Lower leg skin (tissue), 4 donors: ENCODE measurements around the gene EFEMP2. TPM values are rescaled to one million over a fixed set of nuclear protein-coding genes. Genes with fewer than 3 reads are reported as not detected.

Experiments
- DNase-seq, 2 donors: peaks; one replicate each; pipeline ENCODE4 v3.0.0-alpha.2; 2019; ENCODE audit warnings: low spot score in 2 of 2
- H3K4me3 ChIP-seq: fragments of 200-600 bp; sonication (generic); 2 replicates; pipeline ENCODE4 v1.5.1; 2017; ENCODE audit warnings: mild to moderate bottlenecking, low read depth; ENCODE audit not compliant: poor library complexity, severe bottlenecking
- POLR2A ChIP-seq, 2 donors: fragments of 450-650 bp; IDR thresholded peaks; one replicate each; pipeline ENCODE4 v1.6.1; 2016 to 2017; ENCODE audit warnings: antibody characterized with exemption in 2 of 2, mild to moderate bottlenecking in 1 of 2, moderate library complexity in 1 of 2
- WGBS, 2 donors: methylation state at CpG; one replicate each; pipeline ENCODE4 v1.1.5; 2018; 5-methylcytosine and 5-hydroxymethylcytosine counted together
- intact Hi-C: fragments of 100-400 bp; cut with DNase I; formaldehyde crosslinking; loops from one replicate; pipeline ENCODE4 v1.15.0; 2023; ENCODE audit warnings: low total_unique reads
- total RNA-seq, 4 donors: library from RNA; depleted of rRNA; stranded (reverse); fragments of >200 nt; gene quantifications; one replicate each; pipeline ENCODE4 v1.1.0, GENCODE V29; 2016
- TF ChIP-seq, protein P1 (sequence below), 3 donors: fragments of 450-650 bp; IDR thresholded peaks; one replicate each; pipeline ENCODE4 v1.5.1; 2016; ENCODE audit warnings: antibody characterized with exemption in 3 of 3, mild to moderate bottlenecking in 3 of 3, moderate library complexity in 2 of 3

EFEMP2 gene
- total RNA-seq, 4 donors from 2014 or later = 12.0 to 29.8 (median 16.3) TPM

DNA sequence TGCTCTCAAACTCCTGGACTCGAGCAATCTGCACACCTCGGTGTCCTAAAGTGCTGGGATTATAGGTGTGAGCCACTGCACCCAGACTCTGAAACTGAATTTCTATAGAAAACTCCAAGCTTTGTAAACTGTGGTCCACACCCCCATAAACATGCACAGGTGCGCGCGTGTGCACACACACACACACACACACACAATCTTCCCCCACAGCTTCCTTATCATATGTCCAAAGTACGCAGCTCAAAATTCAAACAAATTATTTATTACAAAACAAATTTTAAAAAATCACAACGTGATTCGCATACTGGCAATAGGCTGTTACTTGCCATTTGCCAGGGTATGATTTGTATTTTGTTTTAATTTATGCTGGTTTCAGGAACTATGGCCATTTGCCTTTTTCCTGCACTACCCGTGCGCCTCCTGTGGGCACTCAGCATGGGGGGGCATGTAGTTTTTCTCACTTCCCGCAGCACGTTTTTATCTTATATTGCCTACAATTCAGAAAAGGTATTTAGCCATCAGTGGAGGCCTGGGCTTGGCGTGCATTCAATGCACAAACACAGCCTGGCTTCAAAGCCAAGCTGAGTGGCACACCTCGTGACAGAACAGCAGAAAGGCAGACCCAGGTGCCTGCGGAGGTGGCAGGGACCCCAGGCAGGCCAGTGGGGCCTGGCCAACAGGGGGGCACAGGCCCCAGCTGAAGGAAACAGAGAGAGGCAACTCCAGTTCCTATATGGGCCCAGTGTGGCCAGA, 49.6 kb downstream of the EFEMP2 start:
- no peak for DNase-seq
- no peak overlapping the region for H3K4me3 ChIP-seq
- 78 to 87% methylated on average over 15 of the region's 15 CpGs for WGBS, 2 donors
- TF ChIP-seq, protein P1, sequence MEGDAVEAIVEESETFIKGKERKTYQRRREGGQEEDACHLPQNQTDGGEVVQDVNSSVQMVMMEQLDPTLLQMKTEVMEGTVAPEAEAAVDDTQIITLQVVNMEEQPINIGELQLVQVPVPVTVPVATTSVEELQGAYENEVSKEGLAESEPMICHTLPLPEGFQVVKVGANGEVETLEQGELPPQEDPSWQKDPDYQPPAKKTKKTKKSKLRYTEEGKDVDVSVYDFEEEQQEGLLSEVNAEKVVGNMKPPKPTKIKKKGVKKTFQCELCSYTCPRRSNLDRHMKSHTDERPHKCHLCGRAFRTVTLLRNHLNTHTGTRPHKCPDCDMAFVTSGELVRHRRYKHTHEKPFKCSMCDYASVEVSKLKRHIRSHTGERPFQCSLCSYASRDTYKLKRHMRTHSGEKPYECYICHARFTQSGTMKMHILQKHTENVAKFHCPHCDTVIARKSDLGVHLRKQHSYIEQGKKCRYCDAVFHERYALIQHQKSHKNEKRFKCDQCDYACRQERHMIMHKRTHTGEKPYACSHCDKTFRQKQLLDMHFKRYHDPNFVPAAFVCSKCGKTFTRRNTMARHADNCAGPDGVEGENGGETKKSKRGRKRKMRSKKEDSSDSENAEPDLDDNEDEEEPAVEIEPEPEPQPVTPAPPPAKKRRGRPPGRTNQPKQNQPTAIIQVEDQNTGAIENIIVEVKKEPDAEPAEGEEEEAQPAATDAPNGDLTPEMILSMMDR (IDR thresholded peaks at IDR 0.05) = no peak
- TF ChIP-seq POLR2A (IDR thresholded peaks at IDR 0.05) = no peak
- intact Hi-C loops = loop anchor here (10.0 kb wide), 1 partner anchor 48 kb away; no protein-coding TSS in a partner anchor

DNA sequence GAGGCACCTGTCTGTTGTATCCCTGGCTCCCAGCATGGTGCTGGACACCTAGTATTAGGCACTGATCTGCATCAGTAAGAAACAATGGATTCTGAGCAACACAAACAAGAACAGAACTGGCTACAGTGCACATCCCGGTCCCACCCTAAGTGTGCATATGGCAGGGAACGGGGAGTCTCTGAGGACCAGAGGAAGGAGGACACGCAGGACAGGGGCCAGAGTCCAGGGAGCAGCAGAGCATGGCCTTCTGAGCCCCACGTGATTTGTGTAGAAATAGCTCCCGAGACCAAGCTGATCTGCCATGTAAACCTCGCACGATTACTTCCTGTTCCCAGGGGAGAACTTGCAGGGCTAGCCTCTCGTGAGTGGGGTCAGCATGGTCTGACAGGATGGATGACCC, 51.5 kb downstream of the EFEMP2 start:
- WGBS, 2 donors = 64 to 82% methylated on average over 8 of the region's 8 CpGs
- no peak overlapping the region for H3K4me3 ChIP-seq
- intact Hi-C loops = loop anchor here (10.0 kb wide), 1 partner anchor 46 kb away; no protein-coding TSS in a partner anchor
- TF ChIP-seq, protein P1 (IDR thresholded peaks at IDR 0.05) = no peak
- TF ChIP-seq POLR2A (IDR thresholded peaks at IDR 0.05) = no peak
- DNase-seq = no peak

DNA sequence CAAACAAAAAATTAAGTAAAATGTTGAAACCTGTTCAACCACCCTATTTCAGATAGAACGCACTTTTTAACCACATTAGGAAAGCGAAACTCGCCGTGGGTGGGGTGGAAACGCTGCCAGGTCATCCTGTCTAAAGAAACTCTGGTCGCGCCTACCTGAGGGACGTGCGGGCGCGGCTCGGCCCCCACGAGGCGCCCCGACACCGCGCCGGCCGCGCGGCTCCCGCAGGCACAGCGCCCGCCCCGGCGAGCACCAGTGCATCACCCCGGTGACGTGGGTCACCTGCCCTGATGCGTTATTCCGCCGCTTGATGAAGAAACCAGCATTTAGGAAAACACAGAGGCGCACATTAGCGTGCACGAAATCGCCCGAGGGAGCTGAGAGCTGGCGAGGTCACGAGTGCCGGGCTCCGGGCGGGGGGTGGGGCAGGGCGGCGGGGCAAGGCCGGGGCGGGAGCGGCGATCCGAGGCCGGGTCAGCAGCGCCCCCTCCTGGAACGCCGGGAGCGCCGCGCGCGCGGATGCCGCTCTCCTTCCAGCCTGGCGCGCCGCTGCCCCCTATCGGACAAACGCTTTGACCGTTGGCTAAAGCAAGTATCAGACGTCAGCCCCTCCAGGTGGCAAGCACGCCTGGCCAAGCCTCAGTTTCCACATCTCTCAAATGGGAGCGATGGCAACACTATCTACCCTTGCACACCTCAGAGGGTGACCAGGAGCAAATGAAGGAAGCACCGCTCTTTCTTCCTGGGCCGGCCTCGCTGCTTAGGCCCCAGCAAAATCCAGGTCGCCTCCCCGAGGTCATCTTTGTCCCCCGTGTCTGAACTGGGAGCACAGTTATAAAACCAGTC, 54.5 kb downstream of the EFEMP2 start:
- 6 to 8% methylated on average over 47 to 71 of the region's 74 CpGs for WGBS, 2 donors
- peak overlapping the region; percentile 52 for H3K4me3 ChIP-seq
- TF ChIP-seq, protein P1 (IDR thresholded peaks at IDR 0.05) = peak in 2 of 3 donors; percentile 62 to 97
- TF ChIP-seq POLR2A (IDR thresholded peaks at IDR 0.05) = no peak
- peak; percentile 90 to 99 for DNase-seq
- intact Hi-C loops = loop anchor here (5.0 kb wide), 1 partner anchor 111 kb away; no protein-coding TSS in a partner anchor

DNA sequence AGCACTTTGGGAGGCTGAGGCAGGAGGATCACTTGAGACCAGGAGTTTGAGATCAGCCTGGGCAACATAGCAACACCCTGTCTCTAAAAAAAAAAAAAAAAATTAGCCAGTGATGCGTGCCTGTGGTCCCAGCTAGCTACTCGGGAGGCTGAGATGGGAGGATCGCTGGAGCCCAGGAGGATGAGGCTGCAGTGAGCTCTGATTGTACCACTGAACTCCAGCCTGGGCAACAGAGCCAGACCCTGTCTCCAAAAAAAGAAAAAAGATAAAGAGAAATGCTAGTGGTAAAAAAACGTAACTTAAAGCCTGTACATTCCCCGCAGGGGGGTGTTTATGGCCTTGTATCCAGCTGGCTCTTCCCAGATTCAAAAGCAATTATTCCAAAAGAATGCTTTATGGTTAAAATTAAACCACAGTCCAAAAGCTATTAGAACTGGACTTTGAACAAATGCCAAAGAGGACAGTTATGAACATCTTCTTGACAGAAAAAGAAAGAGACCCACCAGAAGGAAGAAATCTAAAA, 55.2 kb downstream of the EFEMP2 start:
- no peak for TF ChIP-seq POLR2A (IDR thresholded peaks at IDR 0.05)
- TF ChIP-seq, protein P1 (IDR thresholded peaks at IDR 0.05) = no peak
- WGBS, 2 donors = 58 to 64% methylated on average over 5 of the region's 5 CpGs
- DNase-seq = no peak
- intact Hi-C loops = loop anchor here (5.0 kb wide), 1 partner anchor 110 kb away; no protein-coding TSS in a partner anchor
- peak overlapping the region; percentile 52 for H3K4me3 ChIP-seq

DNA sequence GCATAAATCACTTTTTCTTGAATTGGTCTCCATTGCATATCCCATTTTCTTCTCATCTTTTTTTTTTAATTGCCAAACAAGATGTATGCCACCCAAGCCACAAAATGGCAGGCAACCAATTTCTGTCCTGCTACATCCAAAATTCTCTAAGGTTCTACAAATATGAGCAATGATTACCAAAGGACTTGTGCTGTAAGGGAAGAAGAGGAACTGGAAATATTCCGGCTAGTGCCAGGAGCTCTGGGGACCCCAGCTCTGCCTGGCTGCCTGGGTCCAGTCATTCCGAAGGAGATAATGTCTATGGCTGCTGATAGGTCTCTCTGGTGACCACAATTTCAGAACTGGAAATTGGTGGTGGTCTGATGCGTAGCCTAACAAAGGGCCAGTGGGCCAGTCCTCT, 55.9 kb downstream of the EFEMP2 start:
- WGBS, 2 donors = 92 to 93% methylated on average over 3 of the region's 3 CpGs
- H3K4me3 ChIP-seq = no peak overlapping the region
- intact Hi-C loops = loop anchor here (5.0 kb wide), 1 partner anchor 109 kb away; no protein-coding TSS in a partner anchor
- no peak for DNase-seq
- TF ChIP-seq, protein P1 (IDR thresholded peaks at IDR 0.05) = no peak
- TF ChIP-seq POLR2A (IDR thresholded peaks at IDR 0.05) = no peak

Other genes starting within 250 kb of the EFEMP2 start
- 10 to 100 TPM; 25.3 to 34.4 (median 28.6) TPM for gene SIPA1, start 234.7 kb downstream of the EFEMP2 start, total RNA-seq
- gene RELA, start 209.9 kb downstream of the EFEMP2 start, total RNA-seq = 10 to 100 TPM; 61.9 to 73.5 (median 67.5) TPM
- gene KAT5, start 160.5 kb downstream of the EFEMP2 start, total RNA-seq = 10 to 100 TPM; 68.9 to 96.0 (median 85.7) TPM
- gene RNASEH2C, start 152.0 kb downstream of the EFEMP2 start, total RNA-seq = 10 to 100 TPM; 29.7 to 73.7 (median 57.4) TPM
- 10 to 100 TPM; 32.2 to 44.3 (median 39.7) TPM for gene AP5B1, start 91.8 kb downstream of the EFEMP2 start, total RNA-seq
- gene OVOL1, start 85.7 kb downstream of the EFEMP2 start, total RNA-seq = 100 to 1,000 TPM in 2 of 4 donors, 10 to 100 TPM in 2; 74.8 to 159 (median 105) TPM
- gene SNX32, start 38.8 kb downstream of the EFEMP2 start, total RNA-seq = under 1 TPM; 0.21 to 0.99 (median 0.67) TPM
- gene CFL1, start 14.6 kb downstream of the EFEMP2 start, total RNA-seq = 100 to 1,000 TPM; 417 to 706 (median 504) TPM
- 10 to 100 TPM; 29.3 to 38.1 (median 37.1) TPM for gene MUS81, start 12.4 kb downstream of the EFEMP2 start, total RNA-seq
- under 1 TPM in 3 of 4 donors, not detected in 1; 0.29 to 0.55 (median 0.29) TPM for gene CTSW, start 7.0 kb upstream of the EFEMP2 start, total RNA-seq
- gene FIBP, start 15.7 kb upstream of the EFEMP2 start, total RNA-seq = 100 to 1,000 TPM in 2 of 4 donors, 10 to 100 TPM in 2; 69.4 to 103 (median 86.2) TPM
- 10 to 100 TPM; 44.9 to 61.0 (median 53.1) TPM for gene CCDC85B, start 17.9 kb upstream of the EFEMP2 start, total RNA-seq
- 1 to 10 TPM; 2.4 to 7.5 (median 5.3) TPM for gene FOSL1, start 27.6 kb upstream of the EFEMP2 start, total RNA-seq
- gene C11orf68, start 46.3 kb upstream of the EFEMP2 start, total RNA-seq = 10 to 100 TPM; 21.2 to 32.8 (median 26.5) TPM
- 100 to 1,000 TPM in 2 of 4 donors, 10 to 100 TPM in 2; 81.5 to 152 (median 107) TPM for gene DRAP1, start 46.6 kb upstream of the EFEMP2 start, total RNA-seq
- not detected for gene TSGA10IP, start 72.7 kb upstream of the EFEMP2 start, total RNA-seq
- 10 to 100 TPM; 35.0 to 73.5 (median 55.4) TPM for gene SART1, start 88.9 kb upstream of the EFEMP2 start, total RNA-seq
- gene EIF1AD, start 129.4 kb upstream of the EFEMP2 start, total RNA-seq = 10 to 100 TPM; 48.3 to 66.0 (median 57.2) TPM
- gene BANF1, start 129.7 kb upstream of the EFEMP2 start, total RNA-seq = 10 to 100 TPM; 29.3 to 41.0 (median 36.1) TPM
- 1,000 to 10,000 TPM in 3 of 4 donors, 100 to 1,000 TPM in 1; 734 to 2,600 (median 1,315) TPM for gene CST6, start 139.2 kb upstream of the EFEMP2 start, total RNA-seq
- not detected for gene CATSPER1, start 153.7 kb upstream of the EFEMP2 start, total RNA-seq
- not detected for gene GAL3ST3, start 176.4 kb upstream of the EFEMP2 start, total RNA-seq
- 100 to 1,000 TPM in 3 of 4 donors, 10 to 100 TPM in 1; 94.3 to 160 (median 114) TPM for gene SF3B2, start 179.6 kb upstream of the EFEMP2 start, total RNA-seq
- 10 to 100 TPM; 26.7 to 41.1 (median 32.4) TPM for gene PACS1, start 197.5 kb upstream of the EFEMP2 start, total RNA-seq